Endometrial microvascular endothelial cells (primary cell): ENCODE results near the gene NUDT15. TPM values are rescaled to one million over a fixed set of nuclear protein-coding genes. Genes with fewer than 3 reads are reported as not detected.
"Not testable (repeated sequence)": the region's sequence is repeated elsewhere in the genome, so short reads cannot be mapped to it uniquely, and the experiment has no call there.

Experiments
- in situ Hi-C: cut with HindIII; loops from 2 replicates; pipeline ENCODE4 v1.10.0; 2017; ENCODE audit warnings: low sequenced_read_pairs, low pct_unique_long_range_greater_than_20kb; ENCODE audit errors: inconsistent ontology term
- total RNA-seq: library from RNA; depleted of rRNA; stranded (reverse); fragments of >200 nt; gene quantifications from one replicate; pipeline ENCODE4 v1.2.3, GENCODE V29; 2015; ENCODE audit errors: inconsistent ontology term

Gene NUDT15
- total RNA-seq, 1 donor from 2014 or later: 27.1 TPM

DNA sequence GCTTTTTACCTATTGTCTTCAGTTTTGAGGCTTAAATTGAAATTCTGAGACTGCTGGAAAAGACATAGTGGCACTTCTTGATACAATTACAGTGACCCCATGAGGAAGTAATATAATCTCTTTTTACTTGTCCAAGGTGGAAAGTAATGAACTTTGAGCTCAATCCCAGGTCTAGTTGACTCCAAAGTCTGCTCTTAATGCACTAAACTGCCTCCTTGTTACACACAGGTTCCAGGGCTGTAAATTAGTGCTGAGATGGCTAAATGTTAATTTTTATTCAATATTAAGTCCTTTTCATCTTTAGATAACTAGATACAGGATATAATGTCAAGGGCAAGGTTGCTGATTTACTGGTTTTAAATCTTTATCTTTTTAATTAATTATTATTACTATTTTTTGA, 2.5 kb downstream of the NUDT15 start:
- in situ Hi-C loops: no loop called here

DNA sequence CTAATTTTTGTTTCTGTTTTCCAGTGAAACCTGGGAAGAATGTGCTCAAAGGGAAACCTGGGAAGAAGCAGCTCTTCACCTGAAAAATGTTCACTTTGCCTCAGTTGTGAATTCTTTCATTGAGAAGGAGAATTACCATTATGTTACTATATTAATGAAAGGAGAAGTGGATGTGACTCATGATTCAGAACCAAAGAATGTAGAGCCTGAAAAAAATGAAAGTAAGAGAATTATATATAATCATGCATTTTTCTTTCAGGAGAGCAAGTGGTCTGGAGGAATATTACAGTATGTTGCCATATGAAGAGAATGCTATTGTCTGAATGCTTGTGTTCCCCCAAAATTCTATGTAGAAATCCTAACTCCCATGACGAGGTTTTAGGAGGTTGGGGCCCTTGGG, 3.4 kb downstream of the NUDT15 start:
- in situ Hi-C loops: no loop called here

DNA sequence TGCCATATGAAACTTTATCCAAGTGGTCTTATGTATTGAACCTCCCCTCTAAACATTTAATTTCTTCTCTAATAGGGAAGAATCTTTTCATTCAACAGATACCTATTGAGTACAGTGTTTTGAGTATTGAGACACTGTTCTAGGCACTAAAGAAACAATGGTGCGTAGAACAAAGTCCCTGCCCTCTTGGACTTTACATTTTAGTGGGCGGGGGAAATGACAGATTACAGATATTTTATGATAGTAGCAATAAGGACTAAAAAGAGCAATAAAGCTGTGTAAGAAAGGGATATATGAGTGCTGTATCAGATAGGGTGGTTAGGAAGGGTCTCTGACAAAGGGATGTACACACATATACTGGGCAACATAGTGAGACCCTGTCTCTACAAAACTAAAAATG, 5.4 kb downstream of the NUDT15 start:
- in situ Hi-C loops: no loop called here

DNA sequence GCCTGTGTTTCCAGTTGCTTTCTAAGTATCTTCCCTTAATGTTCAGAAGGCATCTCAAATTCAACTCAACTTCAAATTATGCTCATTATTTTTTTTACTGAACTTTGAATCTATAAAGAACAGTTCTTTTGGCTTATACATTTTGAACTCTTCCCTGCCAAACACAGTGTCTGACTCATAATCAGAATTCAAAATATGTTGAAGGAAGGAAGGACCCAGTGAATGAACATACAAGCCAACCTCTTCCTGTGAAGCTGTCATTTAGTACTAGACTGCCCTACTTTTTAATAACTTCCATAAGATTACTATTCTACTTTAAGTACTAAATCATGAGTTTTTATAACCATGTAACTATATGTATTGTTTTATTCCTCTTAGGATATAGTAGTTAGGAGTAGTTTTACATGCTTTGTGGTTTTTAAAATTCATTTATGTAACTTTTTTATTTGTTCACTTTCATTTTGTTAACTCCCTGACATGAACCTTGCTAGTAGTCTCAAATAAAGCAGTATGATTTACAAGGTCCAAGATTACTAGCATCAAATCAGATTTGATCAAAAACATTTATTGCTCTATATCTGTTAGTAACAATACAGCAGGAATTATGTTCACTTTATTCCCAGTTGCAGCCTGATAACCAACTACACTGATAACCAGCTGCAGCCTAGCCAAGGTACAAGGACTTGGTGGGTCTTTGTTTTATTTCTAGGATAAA, 6.4 kb downstream of the NUDT15 start:
- in situ Hi-C loops: no loop called here

DNA sequence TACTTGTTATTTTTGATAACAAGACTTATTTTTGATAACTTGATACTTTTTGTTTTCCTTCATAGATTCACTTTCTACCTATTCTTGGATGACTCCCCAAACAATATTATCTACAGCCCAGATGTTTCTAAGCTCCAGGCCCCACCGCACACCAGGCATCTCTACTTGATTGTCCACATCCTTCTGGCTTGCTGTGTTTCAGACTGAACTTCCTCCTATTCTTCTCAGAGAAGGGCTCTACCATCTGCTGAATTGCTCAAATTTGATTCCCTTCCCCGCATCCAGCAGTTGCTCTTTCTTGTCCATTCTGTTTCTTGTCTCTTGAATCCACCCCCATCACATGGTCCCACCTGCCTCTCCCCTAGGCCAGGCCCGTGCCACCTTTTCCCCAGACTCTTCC, 13.0 kb downstream of the NUDT15 start:
- in situ Hi-C loops: no loop called here

DNA sequence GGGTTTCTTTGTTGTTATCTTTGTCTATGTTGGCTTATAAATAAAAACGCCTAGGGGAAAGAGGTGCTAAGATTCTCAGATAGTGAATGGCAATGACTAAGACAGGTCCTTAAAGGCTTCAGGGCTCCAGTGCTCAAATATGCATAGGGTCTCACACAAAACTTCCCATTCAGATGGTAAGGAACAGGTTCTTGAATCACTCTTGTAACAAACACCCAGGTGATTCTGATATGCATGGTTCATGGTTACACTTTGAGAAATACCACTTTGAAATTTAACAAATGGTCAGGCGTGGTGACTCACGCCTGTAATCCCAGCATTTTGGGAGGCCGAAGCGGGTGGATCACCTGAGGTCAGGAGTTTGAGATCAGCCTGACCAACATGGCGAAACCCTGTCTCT, 17.1 kb downstream of the NUDT15 start:
- in situ Hi-C loops: no loop called here

DNA sequence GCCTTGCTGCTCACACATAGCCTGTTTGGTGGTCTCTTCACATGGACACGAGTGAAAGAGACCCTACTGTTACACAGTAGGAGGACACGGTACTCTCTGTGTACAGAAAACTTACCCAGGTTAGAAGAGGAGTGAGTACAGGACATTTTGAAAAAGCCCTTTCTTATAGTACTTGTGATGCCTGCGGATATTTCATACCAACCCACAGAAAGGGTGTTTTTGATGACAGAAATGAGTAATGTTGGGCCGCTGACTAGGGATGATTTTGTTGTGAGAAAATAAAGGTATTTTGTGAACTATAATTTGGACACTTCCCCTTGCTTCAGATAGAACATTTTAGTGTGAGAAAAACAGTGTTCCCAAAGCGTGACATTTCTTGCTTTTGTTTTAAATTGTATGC, 18.2 kb downstream of the NUDT15 start:
- in situ Hi-C loops: no loop called here

DNA sequence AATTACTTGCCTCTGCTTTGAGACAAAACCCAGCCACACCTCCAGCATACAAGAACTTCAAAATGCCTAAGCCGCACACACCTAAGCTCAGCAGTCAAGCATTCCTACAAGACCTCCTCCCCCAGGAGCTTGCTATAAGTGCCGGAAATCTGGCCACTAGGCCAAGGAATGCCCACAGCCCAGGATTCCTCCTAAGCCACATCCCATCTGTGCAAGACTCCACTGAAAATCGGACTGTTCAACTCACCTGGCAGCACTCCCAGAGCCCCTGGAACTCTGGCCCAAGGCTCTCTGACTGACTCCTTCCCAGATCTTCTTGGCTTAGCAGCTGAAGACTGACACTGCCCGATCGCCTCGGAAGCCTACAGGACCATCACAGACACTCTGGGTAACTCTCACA, 21.0 kb downstream of the NUDT15 start:
- in situ Hi-C loops: not testable (repeated sequence)

DNA sequence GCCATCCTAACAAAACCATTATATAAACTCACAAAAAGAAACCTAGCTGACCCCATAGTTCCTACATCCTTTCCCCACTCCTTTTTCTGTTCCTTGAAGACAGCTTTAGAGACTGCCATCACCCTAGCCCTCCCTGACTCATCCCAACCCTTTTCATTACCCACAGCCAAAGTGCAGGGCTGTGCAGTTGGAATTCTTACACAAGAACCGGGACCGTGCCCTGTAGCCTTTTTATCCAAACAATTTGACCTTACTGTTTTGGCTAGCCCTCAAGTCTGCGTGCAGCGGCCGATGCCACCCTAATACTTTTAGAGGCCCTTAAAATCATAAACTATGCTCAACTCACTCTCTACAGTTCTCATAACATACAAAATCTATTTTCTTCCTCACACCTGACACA, 22.4 kb downstream of the NUDT15 start:
- in situ Hi-C loops: not testable (repeated sequence)

DNA sequence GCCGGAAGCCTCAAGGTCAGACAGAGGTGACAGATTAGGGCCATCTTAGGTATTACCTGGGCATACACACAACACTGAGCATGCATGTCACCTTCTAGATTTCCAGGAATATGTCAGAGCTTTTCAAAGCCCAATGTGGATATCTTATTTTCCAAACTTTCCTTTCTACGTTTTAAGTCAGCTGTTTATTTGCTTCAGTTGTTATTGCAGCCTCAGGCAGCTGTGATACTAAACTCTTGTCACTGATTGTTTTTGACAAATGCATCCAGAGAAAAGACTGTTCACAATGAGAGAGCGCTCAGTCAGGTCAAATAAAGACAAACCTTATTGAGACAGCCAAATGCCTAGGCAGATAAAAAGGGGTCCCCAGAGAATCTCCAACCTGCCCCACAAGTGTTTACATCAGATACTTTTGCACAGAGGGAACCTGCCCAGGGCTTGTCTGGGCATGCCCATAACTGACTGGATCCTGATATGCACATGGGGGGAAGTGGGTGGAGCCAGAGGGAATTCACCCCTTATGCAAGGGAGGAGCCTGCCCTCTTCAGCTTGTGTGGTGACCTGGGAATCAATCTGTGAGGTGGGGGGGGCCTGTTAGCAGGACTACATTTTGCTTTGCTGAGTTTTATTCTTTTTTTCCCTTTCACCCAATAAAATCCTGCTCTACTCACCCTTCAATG, 28.9 kb downstream of the NUDT15 start:
- in situ Hi-C loops: no loop called here

DNA sequence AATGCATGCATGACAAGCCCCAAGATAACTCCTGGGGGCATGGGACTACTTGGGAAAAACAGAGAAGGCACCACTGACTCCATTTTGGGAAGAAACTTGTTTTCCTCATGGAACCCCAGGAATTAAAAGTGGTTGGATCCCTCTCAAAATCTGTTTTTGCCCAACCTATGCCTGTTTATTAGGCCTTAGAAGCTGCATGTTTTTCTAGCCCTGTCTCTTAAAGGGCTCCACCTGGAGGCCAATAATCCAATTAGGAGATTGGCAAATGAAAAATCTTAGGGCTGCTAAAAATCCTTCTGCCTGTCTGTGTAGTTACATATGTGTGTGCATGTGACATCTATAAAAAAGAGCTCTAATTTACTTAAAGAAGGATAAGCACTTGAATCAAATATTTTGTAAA, 30.5 kb downstream of the NUDT15 start:
- in situ Hi-C loops: no loop called here

DNA sequence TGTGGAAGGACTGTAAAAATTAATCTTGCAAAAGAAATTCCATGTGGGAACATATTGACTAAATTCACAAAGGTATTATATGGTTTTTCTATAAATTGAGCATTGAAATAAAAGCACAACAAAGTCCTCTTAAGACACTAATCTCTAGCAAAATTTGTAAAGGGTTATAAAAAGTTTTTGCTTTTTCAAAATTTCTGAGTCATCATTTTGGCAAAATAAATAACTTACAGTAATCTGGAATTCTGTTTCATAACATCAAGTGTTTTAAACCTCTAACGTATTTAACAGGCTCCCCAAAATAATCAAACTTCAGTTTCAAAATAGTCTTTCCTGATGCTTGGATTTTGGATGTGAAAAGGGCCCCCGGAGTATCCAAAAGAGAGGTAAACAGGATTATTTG, 31.4 kb downstream of the NUDT15 start:
- in situ Hi-C loops: no loop called here

DNA sequence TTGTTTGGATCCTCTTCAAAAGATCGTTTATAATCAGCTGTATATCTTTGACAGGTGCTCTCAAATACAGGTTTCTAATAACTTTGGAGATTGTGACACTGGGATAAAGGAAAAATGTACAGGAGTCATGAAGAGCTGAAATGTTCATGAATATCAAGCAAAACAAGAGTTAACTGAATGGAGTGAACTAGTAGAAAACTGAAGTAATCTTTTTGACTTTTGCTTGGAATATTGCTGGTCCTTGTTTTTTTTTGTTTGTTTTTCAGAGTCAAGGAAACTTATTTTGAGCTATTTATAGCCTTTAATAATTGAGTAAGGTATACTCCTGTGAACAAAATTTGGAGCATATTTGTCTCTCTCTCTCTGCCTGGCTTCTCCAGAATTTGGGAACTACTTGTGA, 32.0 kb downstream of the NUDT15 start:
- in situ Hi-C loops: no loop called here

DNA sequence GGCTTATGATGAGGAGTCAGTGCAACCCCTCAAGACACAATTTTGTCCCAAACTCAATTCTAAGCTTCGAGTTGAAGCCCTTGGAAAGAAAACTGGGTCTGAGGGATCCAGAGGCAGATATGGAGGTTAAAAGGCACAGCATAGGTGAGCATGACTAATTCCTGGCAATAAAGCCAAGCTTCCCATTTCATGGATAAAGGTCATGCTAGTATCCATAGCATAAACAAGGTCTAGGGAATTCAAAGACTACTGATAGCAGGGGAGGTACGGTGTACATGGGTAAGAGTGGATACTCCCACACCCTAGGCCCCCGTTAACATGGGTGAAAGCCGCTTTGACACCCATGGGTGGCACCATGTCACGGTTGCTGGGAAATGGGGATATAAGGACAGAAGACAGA, 33.4 kb downstream of the NUDT15 start:
- in situ Hi-C loops: no loop called here

DNA sequence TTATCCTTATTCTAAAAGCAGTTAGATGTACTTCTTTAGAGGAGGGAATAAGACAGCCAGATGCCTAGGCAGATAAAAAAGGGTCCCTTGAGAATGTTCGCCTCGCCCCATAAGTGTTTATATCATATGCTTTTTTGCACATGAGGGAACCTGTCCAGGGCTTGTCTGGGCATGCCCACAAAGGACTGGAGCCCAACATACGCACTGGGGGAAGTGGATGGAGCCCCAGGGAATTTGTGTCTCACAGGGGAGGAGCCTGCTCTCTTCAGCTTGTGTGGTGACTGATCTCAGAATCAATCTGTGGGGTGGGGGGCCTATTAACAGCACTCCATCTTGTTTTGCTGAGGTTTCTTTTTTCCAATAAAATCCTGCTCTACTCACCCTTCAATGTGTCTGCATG, 34.8 kb downstream of the NUDT15 start:
- in situ Hi-C loops: no loop called here

DNA sequence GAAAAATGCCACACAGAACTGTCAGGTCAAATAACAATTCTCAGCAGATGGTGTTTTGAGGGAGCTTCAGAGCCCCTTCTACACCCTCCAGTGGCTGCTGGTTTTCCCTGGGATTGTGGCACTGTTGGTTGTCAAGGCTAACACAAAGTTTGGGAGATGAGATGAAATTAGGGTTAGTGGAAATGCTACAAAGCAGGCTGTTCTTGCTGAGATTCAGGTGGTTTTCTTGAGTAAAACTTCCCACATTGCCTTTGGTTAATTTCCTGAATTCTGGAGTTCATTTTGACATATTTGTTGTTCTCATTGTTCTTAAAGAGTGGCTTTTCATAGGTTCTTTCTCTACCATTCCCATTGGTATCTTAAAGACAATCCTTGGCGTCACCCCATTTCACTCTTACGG, 35.3 kb downstream of the NUDT15 start:
- in situ Hi-C loops: no loop called here

DNA sequence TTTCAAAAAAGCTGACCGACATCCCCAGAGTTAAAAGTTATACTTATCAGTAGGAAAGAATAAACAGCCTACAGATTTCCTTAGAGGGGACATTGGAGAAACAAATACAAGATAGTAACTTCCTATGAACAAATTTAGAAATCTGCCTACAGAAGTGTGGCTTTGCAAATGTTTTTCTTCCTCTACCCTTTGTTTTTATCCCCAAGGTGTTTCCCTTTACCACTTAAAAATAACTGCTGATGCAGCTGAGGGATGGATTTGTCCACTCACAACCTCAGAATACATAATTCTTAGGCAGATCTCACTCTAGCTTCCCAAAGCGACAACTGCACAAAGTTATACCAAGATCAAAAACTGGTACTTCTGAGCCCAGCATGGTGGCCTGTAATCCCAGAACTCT, 36.5 kb downstream of the NUDT15 start:
- in situ Hi-C loops: no loop called here

DNA sequence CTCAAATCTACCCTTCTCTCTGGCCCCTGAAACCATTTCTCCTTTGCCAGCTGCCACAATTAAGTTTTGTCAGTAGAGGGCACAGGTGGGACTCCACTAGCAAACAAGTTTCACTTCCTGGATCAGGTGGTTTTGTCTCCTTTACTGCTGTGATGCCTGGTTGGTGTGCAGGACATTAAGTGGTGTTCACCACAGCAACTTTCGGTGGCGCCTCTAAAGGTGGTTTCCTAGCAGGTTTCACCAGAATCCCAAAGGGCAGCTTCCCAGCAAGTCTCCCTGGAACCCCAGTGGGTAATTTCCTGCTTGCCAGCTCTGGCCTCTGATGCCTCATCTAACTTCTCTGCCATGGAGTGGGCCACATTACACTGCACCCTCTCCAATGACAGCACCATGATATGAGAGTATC, 40.7 kb downstream of the NUDT15 start:
- in situ Hi-C loops: no loop called here

DNA sequence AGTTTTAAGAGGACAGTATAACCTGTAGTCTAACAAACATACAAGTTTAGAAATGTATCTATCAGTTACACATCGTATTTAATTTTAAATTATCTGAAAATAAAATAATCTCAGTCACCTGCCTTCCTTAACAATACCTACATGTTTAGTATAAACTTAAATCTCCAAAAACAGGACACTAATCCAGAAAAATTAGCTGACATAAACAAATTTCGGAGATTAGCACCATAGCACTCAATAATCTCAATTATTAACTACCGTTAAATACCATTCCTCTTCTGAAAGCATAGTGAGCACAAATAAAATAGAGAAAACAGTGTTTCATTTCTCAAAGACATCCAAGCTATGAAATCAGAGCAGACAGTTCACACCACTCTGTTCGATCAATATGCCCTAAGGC, 44.2 kb downstream of the NUDT15 start:
- in situ Hi-C loops: no loop called here

DNA sequence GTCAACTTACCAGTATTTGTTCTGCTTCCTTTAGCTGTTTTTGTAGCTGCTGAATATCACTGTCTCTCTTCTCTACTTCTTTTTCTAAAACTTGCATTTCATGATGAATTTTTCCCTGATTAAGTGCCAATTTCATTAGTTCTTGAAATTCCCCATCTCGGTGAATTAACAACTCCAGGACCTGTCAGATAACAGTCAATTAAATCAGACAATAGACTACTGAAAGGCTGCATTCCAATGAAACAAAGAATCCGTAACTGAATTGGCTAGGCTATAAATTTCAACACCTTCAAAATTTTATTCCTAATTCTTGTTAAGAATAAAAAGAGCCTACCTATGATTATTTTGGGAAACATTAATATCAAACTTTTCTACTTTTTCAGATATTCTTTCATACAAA, 48.7 kb downstream of the NUDT15 start:
- in situ Hi-C loops: no loop called here

DNA sequence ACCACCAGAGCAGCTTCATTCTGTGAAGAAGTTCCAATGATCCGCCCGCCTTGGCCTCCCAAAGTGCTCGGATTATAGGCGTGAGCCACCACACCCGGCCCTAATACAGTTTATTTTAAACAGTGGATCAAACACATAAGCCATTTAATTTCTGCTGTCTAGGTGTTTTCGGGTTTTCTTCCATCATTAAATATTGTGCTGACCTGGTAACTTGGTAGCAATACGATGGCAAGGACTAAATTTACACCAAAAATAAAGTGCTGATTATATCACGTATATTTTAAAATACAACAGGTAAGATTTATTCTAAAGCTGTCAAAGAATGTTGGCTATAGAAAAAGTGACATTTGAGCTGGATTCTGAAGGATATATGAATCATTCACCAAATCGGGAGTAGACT, 56.1 kb downstream of the NUDT15 start:
- in situ Hi-C loops: no loop called here
